NCI-H187 (cell line): Measurements from ENCODE around the gene ESPNL.
"Not testable (repeated sequence)": the region's sequence is repeated elsewhere in the genome, so short reads cannot be mapped to it uniquely, and the experiment has no call there.

Experiments used
- DNase-seq, 2 experiments: peaks; one replicate each; lab custom pipeline; 2025; lab: John Stamatoyannopoulos, UW

Gene ESPNL

GRCh38 chr2:238159071-238159539, 59.0 kb downstream of the ESPNL start:
- no peak for DNase-seq

- DNase-seq, result no peak
Measured at GRCh38 chr2:238159661-238160205, 59.6 kb downstream of the ESPNL start.

GRCh38 chr2:238160206-238161129, 60.3 kb downstream of the ESPNL start:
- no peak for DNase-seq

GRCh38 chr2:238161291-238162051, 61.3 kb downstream of the ESPNL start:
- no peak for DNase-seq

GRCh38 chr2:238162251-238162845, 62.2 kb downstream of the ESPNL start:
- no peak for DNase-seq

- DNase-seq, result no peak
Measured at GRCh38 chr2:238162846-238163441, 62.8 kb downstream of the ESPNL start.

- no peak for DNase-seq
Measured at GRCh38 chr2:238163481-238164198, 63.5 kb downstream of the ESPNL start.

- DNase-seq, result no peak
Measured at GRCh38 chr2:238164906-238165287, 64.8 kb downstream of the ESPNL start.

- no peak for DNase-seq
Measured at GRCh38 chr2:238165288-238165921, 65.3 kb downstream of the ESPNL start.

- no peak for DNase-seq
Measured at GRCh38 chr2:238166391-238167343, 66.5 kb downstream of the ESPNL start.

GRCh38 chr2:238167344-238167715, 67.2 kb downstream of the ESPNL start:
- no peak for DNase-seq

- DNase-seq, result no peak
Measured at GRCh38 chr2:238167761-238168160, 67.6 kb downstream of the ESPNL start.

GRCh38 chr2:238168196-238169047, 68.3 kb downstream of the ESPNL start:
- DNase-seq, result no peak

GRCh38 chr2:238169048-238169707, 69.0 kb downstream of the ESPNL start:
- DNase-seq, result no peak

- DNase-seq, result no peak
Measured at GRCh38 chr2:238169708-238170251, 69.6 kb downstream of the ESPNL start.

- no peak for DNase-seq
Measured at GRCh38 chr2:238170386-238171071, 70.4 kb downstream of the ESPNL start.

- DNase-seq, result not testable (repeated sequence)
Measured at GRCh38 chr2:238171072-238171431, 70.9 kb downstream of the ESPNL start.
